Activated CD4-positive, alpha-beta T cell treated with anti-CD3 and anti-CD28 coated beads, Interleukin-2, amount 10 ng/mL, durations not matched to agents 24 days and 14 days (primary cell): ENCODE results near the gene KLF13. TPM values are rescaled to one million over a fixed set of nuclear protein-coding genes. Genes with fewer than 3 reads are reported as not detected.

Experiments used
- DNase-seq: peaks from one replicate; pipeline ENCODE4 v3.0.0; 2022
- H3K27ac Mint-ChIP-seq: one replicate; pipeline ENCODE4 v1.8.0; 2022; ENCODE audit warnings: mild to moderate bottlenecking, mixed read lengths
- H3K27me3 Mint-ChIP-seq: one replicate; pipeline ENCODE4 v1.8.0; 2022; ENCODE audit warnings: mixed read lengths
- H3K36me3 Mint-ChIP-seq: one replicate; pipeline ENCODE4 v1.8.0; 2022; ENCODE audit warnings: low read depth, mild to moderate bottlenecking, mixed read lengths
- H3K4me1 Mint-ChIP-seq: one replicate; pipeline ENCODE4 v1.8.0; 2021; ENCODE audit warnings: mixed read lengths
- H3K4me3 Mint-ChIP-seq: one replicate; pipeline ENCODE4 v1.8.0; 2022; ENCODE audit warnings: mild to moderate bottlenecking, moderate library complexity, mixed read lengths
- H3K9me3 Mint-ChIP-seq: one replicate; pipeline ENCODE4 v1.8.0; 2021; ENCODE audit warnings: mixed read lengths
- intact Hi-C: fragments of 100-400 bp; cut with micrococcal nuclease; formaldehyde crosslinking; loops from one replicate; pipeline ENCODE4 v1.15.1; 2023
- total RNA-seq: library from RNA; stranded (reverse); gene quantifications from 2 replicates; pipeline ENCODE4 v1.2.3, GENCODE V29; 2022

The KLF13 gene
- total RNA-seq, result 122 and 135 TPM in 2 replicates

GRCh38 chr15:31326156-31326874 lies at the start of gene KLF13:
KLF13 (plus strand) TSS chr15:31326835; CDS start chr15:31327213, 378 bp downstream.
- peak; percentile 100 for DNase-seq
- Mint-ChIP-seq H3K9me3 (peaks cover 6% of the 10 kb centered on the region), H3K4me3 (peak within 1 kb of the TSS; percentile 90), H3K36me3 (peaks cover 25% of the 10 kb centered on the region), H3K27ac (peak within 1 kb of the TSS; percentile 88), H3K27me3 (no peaks in the 10 kb centered on the region), H3K4me1 (peaks cover 47% of the 10 kb centered on the region)
- intact Hi-C loops, result loop anchor here (1.0 to 5.0 kb wide), 6 partner anchors 59 to 546 kb away; partner anchors contain the start of genes MTMR10 and OTUD7A

- no peak overlapping the region for H3K4me3 Mint-ChIP-seq
- H3K4me1 Mint-ChIP-seq, result peaks cover 21% of the 10 kb centered on the region
- H3K36me3 Mint-ChIP-seq, result no peaks in the 10 kb centered on the region
- H3K9me3 Mint-ChIP-seq, result no peaks in the 10 kb centered on the region
- no peak overlapping the region for H3K27ac Mint-ChIP-seq
- intact Hi-C loops, result no loop called here
- peak; percentile 36 for DNase-seq
- no peaks in the 10 kb centered on the region for H3K27me3 Mint-ChIP-seq
These were observed 49.1 kb upstream of the KLF13 start for GRCh38 chr15:31277335-31278060.

- H3K4me3 Mint-ChIP-seq, result no peak overlapping the region
- intact Hi-C loops, result no loop called here
- H3K27me3 Mint-ChIP-seq, result no peaks in the 10 kb centered on the region
- H3K9me3 Mint-ChIP-seq, result no peaks in the 10 kb centered on the region
- H3K4me1 Mint-ChIP-seq, result peaks cover 20% of the 10 kb centered on the region
- peak; percentile 48 for DNase-seq
- H3K27ac Mint-ChIP-seq, result no peak overlapping the region
- no peaks in the 10 kb centered on the region for H3K36me3 Mint-ChIP-seq
These were observed 48.6 kb upstream of the KLF13 start for GRCh38 chr15:31278061-31278445.

GRCh38 chr15:31278544-31279220 lies 48.0 kb upstream of the KLF13 start:
- Mint-ChIP-seq H3K4me3 (no peak overlapping the region), H3K9me3 (no peaks in the 10 kb centered on the region), H3K4me1 (peaks cover 19% of the 10 kb centered on the region), H3K36me3 (no peaks in the 10 kb centered on the region), H3K27ac (no peak overlapping the region), H3K27me3 (peaks cover 2% of the 10 kb centered on the region)
- intact Hi-C loops, result no loop called here
- peak; percentile 53 for DNase-seq

GRCh38 chr15:31279221-31280045 lies 47.2 kb upstream of the KLF13 start:
- peak; percentile 54 for DNase-seq
- peaks cover 8% of the 10 kb centered on the region for H3K27me3 Mint-ChIP-seq
- H3K9me3 Mint-ChIP-seq, result peaks cover 5% of the 10 kb centered on the region
- peaks cover 2% of the 10 kb centered on the region for H3K36me3 Mint-ChIP-seq
- H3K27ac Mint-ChIP-seq, result no peak overlapping the region
- peaks cover 17% of the 10 kb centered on the region for H3K4me1 Mint-ChIP-seq
- no peak overlapping the region for H3K4me3 Mint-ChIP-seq
- intact Hi-C loops, result no loop called here

- peaks cover 5% of the 10 kb centered on the region for H3K9me3 Mint-ChIP-seq
- peaks cover 9% of the 10 kb centered on the region for H3K4me1 Mint-ChIP-seq
- H3K27ac Mint-ChIP-seq, result no peak overlapping the region
- H3K4me3 Mint-ChIP-seq, result no peak overlapping the region
- peaks cover 2% of the 10 kb centered on the region for H3K36me3 Mint-ChIP-seq
- peak; percentile 51 for DNase-seq
- intact Hi-C loops, result no loop called here
- peaks cover 8% of the 10 kb centered on the region for H3K27me3 Mint-ChIP-seq
These were observed 46.4 kb upstream of the KLF13 start for GRCh38 chr15:31280046-31280830.

- intact Hi-C loops, result no loop called here
- no peak overlapping the region for H3K4me3 Mint-ChIP-seq
- H3K27ac Mint-ChIP-seq, result no peak overlapping the region
- H3K27me3 Mint-ChIP-seq, result peaks cover 8% of the 10 kb centered on the region
- H3K9me3 Mint-ChIP-seq, result peaks cover 5% of the 10 kb centered on the region
- DNase-seq, result peak; percentile 34
- peaks cover 12% of the 10 kb centered on the region for H3K4me1 Mint-ChIP-seq
- H3K36me3 Mint-ChIP-seq, result peaks cover 2% of the 10 kb centered on the region
These were observed 45.8 kb upstream of the KLF13 start for GRCh38 chr15:31280831-31281216.

- Mint-ChIP-seq H3K4me1 (peaks cover 15% of the 10 kb centered on the region), H3K27ac (no peak overlapping the region), H3K36me3 (peaks cover 3% of the 10 kb centered on the region), H3K27me3 (peaks cover 16% of the 10 kb centered on the region), H3K9me3 (peaks cover 16% of the 10 kb centered on the region), H3K4me3 (no peak overlapping the region)
- intact Hi-C loops, result no loop called here
- DNase-seq, result no peak
These were observed 43.6 kb upstream of the KLF13 start for GRCh38 chr15:31283043-31283442.

- peaks cover 32% of the 10 kb centered on the region for H3K27me3 Mint-ChIP-seq
- DNase-seq, result peak; percentile 51
- no peak overlapping the region for H3K4me3 Mint-ChIP-seq
- H3K27ac Mint-ChIP-seq, result no peak overlapping the region
- H3K4me1 Mint-ChIP-seq, result peaks cover 7% of the 10 kb centered on the region
- H3K9me3 Mint-ChIP-seq, result peaks cover 20% of the 10 kb centered on the region
- H3K36me3 Mint-ChIP-seq, result peaks cover 6% of the 10 kb centered on the region
- intact Hi-C loops, result no loop called here
These were observed 40.8 kb upstream of the KLF13 start for GRCh38 chr15:31285772-31286261.

- Mint-ChIP-seq H3K4me3 (no peak overlapping the region), H3K4me1 (peaks cover 4% of the 10 kb centered on the region), H3K9me3 (peaks cover 12% of the 10 kb centered on the region), H3K27me3 (peaks cover 57% of the 10 kb centered on the region), H3K27ac (no peak overlapping the region), H3K36me3 (peaks cover 5% of the 10 kb centered on the region)
- DNase-seq, result no peak
- intact Hi-C loops, result no loop called here
These were observed 35.5 kb upstream of the KLF13 start for GRCh38 chr15:31291048-31291578.

GRCh38 chr15:31292391-31293015 lies 34.1 kb upstream of the KLF13 start:
- Mint-ChIP-seq H3K27ac (no peak overlapping the region), H3K27me3 (peaks cover 60% of the 10 kb centered on the region), H3K4me3 (no peak overlapping the region), H3K9me3 (peaks cover 5% of the 10 kb centered on the region), H3K36me3 (peaks cover 5% of the 10 kb centered on the region), H3K4me1 (peaks cover 4% of the 10 kb centered on the region)
- intact Hi-C loops, result no loop called here
- DNase-seq, result no peak

- H3K27me3 Mint-ChIP-seq, result peaks cover 53% of the 10 kb centered on the region
- H3K4me1 Mint-ChIP-seq, result peaks cover 4% of the 10 kb centered on the region
- DNase-seq, result no peak
- intact Hi-C loops, result no loop called here
- no peak overlapping the region for H3K27ac Mint-ChIP-seq
- H3K9me3 Mint-ChIP-seq, result no peaks in the 10 kb centered on the region
- H3K4me3 Mint-ChIP-seq, result no peak overlapping the region
- peaks cover 3% of the 10 kb centered on the region for H3K36me3 Mint-ChIP-seq
These were observed 33.0 kb upstream of the KLF13 start for GRCh38 chr15:31293655-31294054.
